HFFc6 (cell line): Measurements from ENCODE around the gene FARS2. TPM values are rescaled to one million over a fixed set of nuclear protein-coding genes. Genes with fewer than 3 reads are reported as not detected.

ENCODE experiments used
- DNase-seq: peaks from one replicate; pipeline ENCODE4 v3.0.0-alpha.2; 2018
- H3K27ac Mint-ChIP-seq: 2 replicates; pipeline ENCODE4 v1.8.0; 2020; ENCODE audit warnings: mild to moderate bottlenecking, mixed read lengths
- H3K27me3 Mint-ChIP-seq: 2 replicates; pipeline ENCODE4 v1.8.0; 2021; ENCODE audit warnings: mild to moderate bottlenecking, moderate library complexity, mixed read lengths; ENCODE audit not compliant: insufficient read depth
- H3K36me3 Mint-ChIP-seq: 2 replicates; pipeline ENCODE4 v1.8.0; 2021; ENCODE audit warnings: low read depth, mixed read lengths
- H3K4me1 Mint-ChIP-seq: 2 replicates; pipeline ENCODE4 v1.8.0; 2020; ENCODE audit warnings: low read depth, mixed read lengths
- H3K4me3 Mint-ChIP-seq: 2 replicates; pipeline ENCODE4 v1.8.0; 2020; ENCODE audit warnings: mild to moderate bottlenecking, moderate library complexity, mixed read lengths
- H3K9me3 Mint-ChIP-seq: 2 replicates; pipeline ENCODE4 v1.8.0; 2020; ENCODE audit warnings: mild to moderate bottlenecking, mixed read lengths
- CTCF ChIP-seq: fragments of 200-600 bp; sonication (generic); IDR thresholded peaks from 2 replicates; pipeline ENCODE4 v1.5.0; 2021; ENCODE audit warnings: antibody characterized with exemption, mild to moderate bottlenecking
- total RNA-seq, 6 experiments: library from RNA; stranded (reverse); fragmentation: NEBNext Ultra II Directional; extraction: Animal tissue kit (Norgen Biotek cat#: 25700); gene quantifications; 2 replicates in 1 of 6; 3 replicates in 5 of 6; pipeline ENCODE4 v1.2.3, GENCODE V29; 2021

The FARS2 gene
- total RNA-seq, 6 experiments from 2014 or later: 11.5 to 16.4 (median 13.1) TPM

- peaks cover 13% of the 10 kb centered on the region for H3K9me3 Mint-ChIP-seq
- TF ChIP-seq CTCF: no peak
- peaks cover 10% of the 10 kb centered on the region for H3K4me1 Mint-ChIP-seq
- no peaks in the 10 kb centered on the region; the same call in 1 of the 2 replicates for H3K27me3 Mint-ChIP-seq
- peaks cover 13% of the 10 kb centered on the region for H3K36me3 Mint-ChIP-seq
- H3K4me3 Mint-ChIP-seq: no peak overlapping the region
- H3K27ac Mint-ChIP-seq: no peak overlapping the region
- no peak for DNase-seq
Measured at GRCh38 chr6:5636210-5637030, 375.1 kb downstream of the FARS2 start.

GRCh38 chr6:5637714-5638113, 376.4 kb downstream of the FARS2 start:
- Mint-ChIP-seq H3K27me3 (peaks cover under 1% of the 10 kb centered on the region; the same call in 1 of the 2 replicates), H3K4me1 (peaks cover 2% of the 10 kb centered on the region), H3K9me3 (peaks cover 13% of the 10 kb centered on the region), H3K36me3 (peaks cover 13% of the 10 kb centered on the region), H3K27ac (no peak overlapping the region), H3K4me3 (no peak overlapping the region)
- DNase-seq: no peak
- TF ChIP-seq CTCF: no peak

- Mint-ChIP-seq H3K4me1 (no peaks in the 10 kb centered on the region), H3K36me3 (peaks cover 13% of the 10 kb centered on the region), H3K4me3 (no peak overlapping the region), H3K27ac (no peak overlapping the region), H3K9me3 (peaks cover 13% of the 10 kb centered on the region), H3K27me3 (peaks cover 1% of the 10 kb centered on the region; the same call in 1 of the 2 replicates)
- no peak for TF ChIP-seq CTCF
- no peak for DNase-seq
Measured at GRCh38 chr6:5638666-5639065, 377.4 kb downstream of the FARS2 start.

- Mint-ChIP-seq H3K27ac (no peak overlapping the region), H3K36me3 (peaks cover 13% of the 10 kb centered on the region), H3K9me3 (peaks cover 13% of the 10 kb centered on the region), H3K4me3 (no peak overlapping the region), H3K4me1 (no peaks in the 10 kb centered on the region), H3K27me3 (peaks cover 1% of the 10 kb centered on the region; the same call in 1 of the 2 replicates)
- TF ChIP-seq CTCF: no peak
- DNase-seq: no peak
Measured at GRCh38 chr6:5639193-5639592, 377.9 kb downstream of the FARS2 start.

GRCh38 chr6:5640614-5641013, 379.3 kb downstream of the FARS2 start:
- no peak for TF ChIP-seq CTCF
- Mint-ChIP-seq H3K27me3 (peaks cover 1% of the 10 kb centered on the region; the same call in 1 of the 2 replicates), H3K4me1 (no peaks in the 10 kb centered on the region), H3K4me3 (no peak overlapping the region), H3K9me3 (peaks cover 13% of the 10 kb centered on the region), H3K27ac (no peak overlapping the region), H3K36me3 (peaks cover 13% of the 10 kb centered on the region)
- DNase-seq: no peak
